H1 (cell line): ENCODE measurements around the gene LMO2. TPM values are rescaled to one million over a fixed set of nuclear protein-coding genes. Genes with fewer than 3 reads are reported as not detected.

Experiments
- CTCF ChIA-PET: fragments of 300-600 bp; sonication (Branson Sonifier 250); formaldehyde crosslinking; loops from one replicate; lab custom pipeline; 2021; ENCODE audit not compliant: partially characterized antibody; lab: Charles Lee
- POLR2A ChIA-PET: fragments of 300-600 bp; sonication (Branson Sonifier 250); formaldehyde crosslinking; loops from one replicate; lab custom pipeline; 2021; ENCODE audit warnings: inconsistent platforms; ENCODE audit not compliant: partially characterized antibody; lab: Charles Lee
- DNase-seq, 2 experiments: peaks; one replicate each; pipeline versions ENCODE4 v3.0.0 to v3.0.0-alpha.2; 2010 to 2022; ENCODE audit warnings: low spot score in 2 of 2, low read depth in 1 of 2, mixed read lengths in 1 of 2
- FAIRE-seq: peaks from 2 replicates; lab custom pipeline; 2011; peaks lifted over from hg19 to GRCh38; lab: Jason Lieb, UNC
- H2AFZ ChIP-seq: 2 replicates; pipeline ENCODE4 v1.8.1; 2012; ENCODE audit warnings: low read length, inconsistent platforms
- H2AK5ac ChIP-seq: 2 replicates; pipeline ENCODE4 v1.6.1; 2013; ENCODE audit warnings: low read depth, low read length
- H2BK120ac ChIP-seq: replicated peaks from 2 replicates; pipeline ENCODE3; 2013; ENCODE audit warnings: low read depth, low read length, inconsistent platforms
- H2BK12ac ChIP-seq: 2 replicates; pipeline ENCODE4 v1.6.1; 2013; ENCODE audit warnings: low read depth, low read length
- H2BK15ac ChIP-seq: 2 replicates; pipeline ENCODE4 v1.6.1; 2013; ENCODE audit warnings: low read length
- H2BK20ac ChIP-seq: 2 replicates; pipeline ENCODE4 v1.6.1; 2013; ENCODE audit warnings: low read length
- H2BK5ac ChIP-seq: 2 replicates; pipeline ENCODE4 v1.6.1; 2013; ENCODE audit warnings: low read depth, low read length
- H3K14ac ChIP-seq: 2 replicates; pipeline ENCODE4 v1.6.1; 2013; ENCODE audit warnings: inconsistent platforms; ENCODE audit not compliant: insufficient read length
- H3K18ac ChIP-seq: 2 replicates; pipeline ENCODE4 v1.6.1; 2013; ENCODE audit warnings: low read length; ENCODE audit errors: extremely low read depth
- H3K23ac ChIP-seq: 2 replicates; pipeline ENCODE4 v1.6.1; 2013; ENCODE audit warnings: inconsistent platforms; ENCODE audit not compliant: insufficient read length
- H3K23me2 ChIP-seq: 2 replicates; pipeline ENCODE4 v1.6.1; 2013; ENCODE audit warnings: low read depth, low read length
- H3K27ac ChIP-seq: 2 replicates; pipeline ENCODE4 v1.6.1; 2011; ENCODE audit warnings: low read depth, low read length, inconsistent platforms
- H3K27me3 ChIP-seq, 4 experiments: replicated peaks in 1 of 4; 1 replicate in 1 of 4; 2 replicates in 3 of 4; pipeline versions ENCODE4 v1.6.1 to v1.8.1; 2011 to 2013; ENCODE audit warnings: low read length in 3 of 4, mild to moderate bottlenecking in 3 of 4, inconsistent platforms in 2 of 4, mixed read lengths in 2 of 4, moderate library complexity in 1 of 4; ENCODE audit not compliant: control insufficient read depth in 3 of 4, insufficient read depth in 3 of 4; ENCODE audit errors: extremely low read depth in 1 of 4
- H3K36me3 ChIP-seq, 4 experiments: 2 replicates each; pipeline versions ENCODE4 v1.6.1 to v1.8.1; 2011 to 2013; ENCODE audit warnings: mild to moderate bottlenecking in 4 of 4, low read length in 3 of 4, moderate library complexity in 2 of 4, control low read depth in 1 of 4, inconsistent platforms in 1 of 4; ENCODE audit not compliant: insufficient read depth in 4 of 4, control insufficient read depth in 2 of 4
- H3K4ac ChIP-seq: replicated peaks from 2 replicates; pipeline ENCODE3; 2013; ENCODE audit warnings: low read length, low read depth, mixed read lengths, inconsistent platforms; ENCODE audit not compliant: insufficient read length
- H3K4me1 ChIP-seq, 4 experiments: replicated peaks in 1 of 4; 1 replicate in 1 of 4; 2 replicates in 3 of 4; pipeline versions ENCODE4 v1.6.1 to v1.8.1; 2011 to 2013; ENCODE audit warnings: low read length in 3 of 4, inconsistent platforms in 2 of 4, mixed read lengths in 1 of 4; ENCODE audit not compliant: insufficient read depth in 4 of 4, control insufficient read depth in 3 of 4
- H3K4me2 ChIP-seq, 2 experiments: 2 replicates each; pipeline versions ENCODE4 v1.6.1 to v1.8.1; 2011 to 2013; ENCODE audit warnings: low read depth in 2 of 2, low read length in 2 of 2, control low read depth in 1 of 2, inconsistent platforms in 1 of 2, mild to moderate bottlenecking in 1 of 2; ENCODE audit not compliant: insufficient read depth in 1 of 2
- H3K4me3 ChIP-seq, 4 experiments: fragments of 200-600, 300-600 bp in 1 of 4; sonication (generic), shearing (Covaris generic), sonication (Bioruptor Twin) in 1 of 4; 2 replicates each; pipeline versions ENCODE4 v1.5.1 to v1.8.1; 2011 to 2016; ENCODE audit warnings: low read length in 4 of 4, low read depth in 3 of 4, control low read depth in 2 of 4, inconsistent platforms in 2 of 4, mild to moderate bottlenecking in 2 of 4, mixed read lengths in 1 of 4, moderate library complexity in 1 of 4; ENCODE audit not compliant: insufficient read depth in 2 of 4; ENCODE audit errors: extremely low read depth in 1 of 4
- H3K56ac ChIP-seq: replicated peaks from 2 replicates; pipeline ENCODE3; 2013; ENCODE audit warnings: low read depth, mild to moderate bottlenecking, mixed read lengths, low read length, inconsistent platforms; ENCODE audit not compliant: insufficient read length
- H3K79me1 ChIP-seq: 2 replicates; pipeline ENCODE4 v1.6.1; 2013; ENCODE audit warnings: low read depth, low read length, control low read depth
- H3K79me2 ChIP-seq, 2 experiments: 2 replicates each; pipeline versions ENCODE4 v1.6.1 to v1.8.1; 2012 to 2013; ENCODE audit warnings: low read length in 2 of 2, mild to moderate bottlenecking in 2 of 2, inconsistent platforms in 1 of 2; ENCODE audit not compliant: insufficient read depth in 2 of 2, control insufficient read depth in 1 of 2
- H3K9ac ChIP-seq, 4 experiments: replicated peaks in 1 of 4; 1 replicate in 1 of 4; 2 replicates in 3 of 4; pipeline versions ENCODE4 v1.6.1 to v1.8.1; 2011 to 2013; ENCODE audit warnings: low read depth in 3 of 4, low read length in 3 of 4, control low read depth in 2 of 4, mild to moderate bottlenecking in 2 of 4, moderate library complexity in 2 of 4, inconsistent platforms in 1 of 4; ENCODE audit errors: extremely low read depth in 1 of 4
- H3K9me3 ChIP-seq, 2 experiments: 2 replicates each; pipeline versions ENCODE4 v1.6.1 to v1.8.1; 2012 to 2013; ENCODE audit warnings: mild to moderate bottlenecking in 2 of 2, moderate library complexity in 2 of 2, control low read depth in 1 of 2, inconsistent platforms in 1 of 2, low read depth in 1 of 2, low read length in 1 of 2, mixed read lengths in 1 of 2; ENCODE audit not compliant: insufficient read depth in 2 of 2
- H4K20me1 ChIP-seq, 2 experiments: replicated peaks in 1 of 2; 2 replicates each; pipeline versions ENCODE3 to v1.8.1; 2011 to 2013; ENCODE audit warnings: inconsistent platforms in 2 of 2, low read length in 2 of 2, mild to moderate bottlenecking in 1 of 2; ENCODE audit not compliant: insufficient read depth in 2 of 2, control insufficient read depth in 1 of 2
- H4K5ac ChIP-seq: 2 replicates; pipeline ENCODE4 v1.6.1; 2013; ENCODE audit warnings: low read length, low read depth, mixed read lengths, inconsistent platforms; ENCODE audit not compliant: insufficient read length
- H4K8ac ChIP-seq: 2 replicates; pipeline ENCODE4 v1.8.0; 2013; ENCODE audit warnings: mild to moderate bottlenecking, moderate library complexity, low read length, inconsistent platforms; ENCODE audit not compliant: insufficient read depth; ENCODE audit errors: extremely low read depth
- H4K91ac ChIP-seq: replicated peaks from 2 replicates; pipeline ENCODE3; 2013; ENCODE audit warnings: low read length, mixed read lengths, inconsistent platforms; ENCODE audit not compliant: insufficient read length
- EGR1 ChIP-seq: IDR thresholded peaks from 2 replicates; pipeline ENCODE4 v1.6.1; 2011; ENCODE audit warnings: low read depth, low read length, borderline replicate concordance
- PHF8 ChIP-seq: fragments of 200-600 bp; sonication (generic); conservative IDR thresholded peaks from 2 replicates; pipeline ENCODE4 v1.7.1; 2012; ENCODE audit warnings: low read depth, mild to moderate bottlenecking, inconsistent platforms, low read length, moderate library complexity
- POLR2AphosphoS5 ChIP-seq: IDR thresholded peaks from 2 replicates; pipeline ENCODE4 v1.6.1; 2011; ENCODE audit warnings: low read depth, low read length
- RAD21 ChIP-seq, 2 experiments: IDR thresholded peaks in 1 of 2; conservative IDR thresholded peaks in 1 of 2; 2 replicates each; pipeline ENCODE4 v1.6.1; 2011; ENCODE audit warnings: low read depth in 2 of 2, low read length in 2 of 2, improper control_type of control experiment in 1 of 2, inconsistent platforms in 1 of 2, mild to moderate bottlenecking in 1 of 2, moderate library complexity in 1 of 2
- SIRT6 ChIP-seq: IDR thresholded peaks from one replicate; pipeline ENCODE4 v1.7.1; 2012; ENCODE audit warnings: low read length, inconsistent platforms
- TBP ChIP-seq: IDR thresholded peaks from 2 replicates; pipeline ENCODE4 v1.6.1; 2011; ENCODE audit warnings: low read depth, low read length, improper control_type of control experiment
- TCF12 ChIP-seq: IDR thresholded peaks from 2 replicates; pipeline ENCODE4 v1.6.1; 2011; ENCODE audit warnings: low read depth, mild to moderate bottlenecking, low read length
- YY1 ChIP-seq: IDR thresholded peaks from 2 replicates; pipeline ENCODE4 v1.6.1; 2011; ENCODE audit warnings: low read depth, mild to moderate bottlenecking, low read length
- WGBS, 2 experiments: shearing (Covaris generic) in 1 of 2; methylation state at CpG; one replicate each; pipeline versions ENCODE4 v1.1.6 to v1.1.7; 2013 to 2015; ENCODE audit warnings: low lambda C conversion rate in 2 of 2, mixed read lengths in 2 of 2, inconsistent platforms in 1 of 2, low coverage in 1 of 2, missing lambda C conversion rate in 1 of 2; ENCODE audit not compliant: insufficient replicate concordance in 2 of 2, insufficient coverage in 1 of 2, insufficient read length in 1 of 2; ENCODE audit errors: extremely low coverage in 1 of 2, missing lambda C conversion rate in 1 of 2; 5-methylcytosine and 5-hydroxymethylcytosine counted together
- polyA plus RNA-seq, 7 experiments: library from polyadenylated mRNA; depleted of rRNA in 3 of 7; stranded (reverse) in 5 of 7; unstranded in 2 of 7; fragments of >200 nt in 5 of 7; fragments of 200-250 nt in 2 of 7; gene quantifications; 1 replicate in 5 of 7; 2 replicates in 1 of 7; 4 replicates in 1 of 7; pipeline versions ENCODE4 v1.2.1 to v1.2.3, GENCODE V29; 2011 to 2013; ENCODE audit warnings: missing spikeins in 2 of 7, mixed read lengths in 2 of 7
- total RNA-seq: library from RNA; stranded (reverse); fragmentation: NEBNext Ultra II Directional; extraction: Animal tissue kit (Norgen Biotek cat#: 25700); gene quantifications from 2 replicates; pipeline ENCODE4 v1.2.1, GENCODE V29; 2021
- TF ChIP-seq, protein P1 (sequence below), 3 experiments: IDR thresholded peaks; 1 replicate in 2 of 3; 2 replicates in 1 of 3; pipeline versions ENCODE4 v1.5.1 to v1.6.1; 2011; ENCODE audit warnings: low read length in 3 of 3, mild to moderate bottlenecking in 3 of 3, inconsistent platforms in 2 of 3, low read depth in 1 of 3, moderate library complexity in 1 of 3; ENCODE audit not compliant: insufficient read depth in 1 of 3; ENCODE audit errors: control extremely low read depth in 1 of 3

Gene LMO2
- total and polyA plus RNA-seq, 2 of the 8 experiments (the other 6 are each of a cell fraction or from before 2014, with no cell fraction given): 1.6 to 2.7 TPM

DNA sequence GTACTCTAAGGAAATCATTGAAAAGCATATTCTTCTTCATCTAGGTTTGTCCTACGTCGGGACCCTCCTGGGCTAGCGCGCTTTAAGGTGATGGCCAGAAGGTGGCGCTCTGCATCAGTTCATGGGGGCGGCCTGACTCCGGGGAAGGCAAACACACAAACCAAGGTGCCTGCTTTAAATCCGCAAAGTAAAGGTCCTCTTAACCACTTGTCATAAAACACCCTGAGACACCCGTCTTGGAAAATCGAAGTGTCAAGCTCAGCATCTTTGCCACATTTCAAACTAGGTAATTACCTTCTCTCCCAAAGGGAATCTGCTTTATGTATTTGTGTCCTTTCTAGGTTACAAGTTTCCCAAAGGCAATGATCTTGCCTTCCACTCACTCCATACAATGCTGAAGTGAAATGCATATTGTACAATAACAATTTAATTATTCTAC lies 33.9 kb downstream of the LMO2 start:
- H3K79me1 ChIP-seq: no peaks in the 10 kb centered on the region
- FAIRE-seq (peak; percentile 52), DNase-seq (peak; percentile 59 to 92)
- no peak overlapping the region for H3K4me3 ChIP-seq
- no peak overlapping the region for H2AFZ ChIP-seq
- H2AK5ac ChIP-seq: no peak overlapping the region
- no peak overlapping the region for H4K8ac ChIP-seq
- peaks cover 0 to 3% (median 0%) of the 10 kb centered on the region in 4 experiments; a peak in 1 of 7 replicates for H3K27me3 ChIP-seq
- H3K9ac ChIP-seq: no peak overlapping the region
- no peak overlapping the region for H4K5ac ChIP-seq
- no peak overlapping the region for H2BK12ac ChIP-seq
- H2BK20ac ChIP-seq: no peak overlapping the region
- no peaks in the 10 kb centered on the region for H4K20me1 ChIP-seq
- no peaks in the 10 kb centered on the region for H3K36me3 ChIP-seq
- H3K14ac ChIP-seq: no peak overlapping the region
- H3K4me1 ChIP-seq: peaks cover 0 to 4% (median under 1%) of the 10 kb centered on the region in 4 experiments; a peak in 2 of 7 replicates
- no peak overlapping the region for H3K27ac ChIP-seq
- H3K79me2 ChIP-seq: no peaks in the 10 kb centered on the region
- no peak overlapping the region for H3K4ac ChIP-seq
- H3K23me2 ChIP-seq: no peaks in the 10 kb centered on the region
- no peak overlapping the region for H2BK15ac ChIP-seq
- H3K9me3 ChIP-seq: no peaks in the 10 kb centered on the region
- H3K56ac ChIP-seq: no peak overlapping the region
- no peak overlapping the region for H4K91ac ChIP-seq
- H3K23ac ChIP-seq: no peak overlapping the region
- no peak overlapping the region for H2BK5ac ChIP-seq
- TF ChIP-seq, protein P1, sequence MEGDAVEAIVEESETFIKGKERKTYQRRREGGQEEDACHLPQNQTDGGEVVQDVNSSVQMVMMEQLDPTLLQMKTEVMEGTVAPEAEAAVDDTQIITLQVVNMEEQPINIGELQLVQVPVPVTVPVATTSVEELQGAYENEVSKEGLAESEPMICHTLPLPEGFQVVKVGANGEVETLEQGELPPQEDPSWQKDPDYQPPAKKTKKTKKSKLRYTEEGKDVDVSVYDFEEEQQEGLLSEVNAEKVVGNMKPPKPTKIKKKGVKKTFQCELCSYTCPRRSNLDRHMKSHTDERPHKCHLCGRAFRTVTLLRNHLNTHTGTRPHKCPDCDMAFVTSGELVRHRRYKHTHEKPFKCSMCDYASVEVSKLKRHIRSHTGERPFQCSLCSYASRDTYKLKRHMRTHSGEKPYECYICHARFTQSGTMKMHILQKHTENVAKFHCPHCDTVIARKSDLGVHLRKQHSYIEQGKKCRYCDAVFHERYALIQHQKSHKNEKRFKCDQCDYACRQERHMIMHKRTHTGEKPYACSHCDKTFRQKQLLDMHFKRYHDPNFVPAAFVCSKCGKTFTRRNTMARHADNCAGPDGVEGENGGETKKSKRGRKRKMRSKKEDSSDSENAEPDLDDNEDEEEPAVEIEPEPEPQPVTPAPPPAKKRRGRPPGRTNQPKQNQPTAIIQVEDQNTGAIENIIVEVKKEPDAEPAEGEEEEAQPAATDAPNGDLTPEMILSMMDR (IDR thresholded peaks at IDR 0.05; ENCODE audit: control extremely low read depth in 1 of 3, insufficient read depth in 1 of 3, low read depth in 1 of 3, low read length in 3 of 3): peak; percentile 91 to 96 (median 91)
- no peak for TF ChIP-seq POLR2AphosphoS5
- no peak for TF ChIP-seq TCF12
- 0 out of 2 replicates have a peak, but pooled peaks have one; percentile 45 for TF ChIP-seq YY1
- TF ChIP-seq EGR1: no peak
- peak; percentile 98 for TF ChIP-seq RAD21 (IDR thresholded peaks at IDR 0.05 in 1 of 2, conservative IDR thresholded peaks at IDR 0.05 in 1 of 2; ENCODE audit: low read depth in 2 of 2, low read length in 2 of 2)
- TF ChIP-seq PHF8: no peak
- no peak for TF ChIP-seq SIRT6
- TF ChIP-seq TBP: no peak
- CTCF ChIA-PET: interaction anchor here (0.7 to 21.3 kb wide), 37 partner anchors 9 to 1082 kb away, joined by 3 to 326 read pairs (median 4); no protein-coding TSS in a partner anchor
- no peak overlapping the region for H2BK120ac ChIP-seq
- no peak overlapping the region for H3K18ac ChIP-seq
- POLR2A ChIA-PET: interaction anchor here (1.0 kb wide), 1 partner anchor 10 kb away, joined by 3 read pairs; no protein-coding TSS in a partner anchor
- WGBS, 2 experiments: 17% methylated on average over 10 of the region's 10 CpGs; no CpG with 5 or more reads in 1 of the 2 experiments
- no peak overlapping the region for H3K4me2 ChIP-seq
